Cardiac fibroblast (primary cell): ENCODE results near the gene NDFIP2.
A peak's percentile ranks its signal among the peaks of the same experiment; 100 is the strongest.
"Not testable (repeated sequence)": the region's sequence is repeated elsewhere in the genome, so short reads cannot be mapped to it uniquely, and the experiment has no call there.

Source experiments
- DNase-seq, 2 donors: peaks; one replicate each; pipeline versions ENCODE4 v3.0.0 to v3.0.0-alpha.2; 2010; ENCODE audit warnings: low read depth in 2 of 2
- H3K4me3 ChIP-seq, 2 donors: replicated peaks in 1 of 2; 1 replicate in 1 of 2; 2 replicates in 1 of 2; pipeline ENCODE4 v1.5.1; 2011; ENCODE audit warnings: low read depth in 2 of 2, low read length in 2 of 2, mild to moderate bottlenecking in 2 of 2, moderate library complexity in 1 of 2
- CTCF ChIP-seq: IDR thresholded peaks from one replicate; pipeline ENCODE4 v1.5.1; 2011; ENCODE audit warnings: low read depth, mild to moderate bottlenecking, low read length, inconsistent platforms

NDFIP2 gene

DNA sequence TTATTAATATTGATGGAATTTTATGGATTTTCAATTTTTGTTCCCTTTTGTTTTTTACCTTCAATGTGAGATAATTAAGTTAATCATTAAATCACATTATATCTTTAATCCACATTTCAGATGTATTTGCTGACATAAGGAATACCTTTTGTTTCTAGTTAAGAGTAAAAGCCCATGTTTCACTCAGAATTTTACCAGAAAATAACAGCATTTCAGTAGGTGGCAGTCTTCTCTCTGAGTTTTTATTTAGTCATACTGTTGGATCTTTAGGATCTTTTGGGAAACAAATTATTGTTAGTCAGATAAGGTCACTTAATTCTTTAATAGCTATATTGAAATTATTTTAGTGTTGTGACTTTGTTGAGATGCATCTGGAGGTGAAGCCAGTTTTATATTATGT lies 67.9 kb downstream of the NDFIP2 start:
- peak; percentile 35 to 46 for DNase-seq
- peak; percentile 36 for TF ChIP-seq CTCF
- H3K4me3 ChIP-seq, result no peak overlapping the region

DNA sequence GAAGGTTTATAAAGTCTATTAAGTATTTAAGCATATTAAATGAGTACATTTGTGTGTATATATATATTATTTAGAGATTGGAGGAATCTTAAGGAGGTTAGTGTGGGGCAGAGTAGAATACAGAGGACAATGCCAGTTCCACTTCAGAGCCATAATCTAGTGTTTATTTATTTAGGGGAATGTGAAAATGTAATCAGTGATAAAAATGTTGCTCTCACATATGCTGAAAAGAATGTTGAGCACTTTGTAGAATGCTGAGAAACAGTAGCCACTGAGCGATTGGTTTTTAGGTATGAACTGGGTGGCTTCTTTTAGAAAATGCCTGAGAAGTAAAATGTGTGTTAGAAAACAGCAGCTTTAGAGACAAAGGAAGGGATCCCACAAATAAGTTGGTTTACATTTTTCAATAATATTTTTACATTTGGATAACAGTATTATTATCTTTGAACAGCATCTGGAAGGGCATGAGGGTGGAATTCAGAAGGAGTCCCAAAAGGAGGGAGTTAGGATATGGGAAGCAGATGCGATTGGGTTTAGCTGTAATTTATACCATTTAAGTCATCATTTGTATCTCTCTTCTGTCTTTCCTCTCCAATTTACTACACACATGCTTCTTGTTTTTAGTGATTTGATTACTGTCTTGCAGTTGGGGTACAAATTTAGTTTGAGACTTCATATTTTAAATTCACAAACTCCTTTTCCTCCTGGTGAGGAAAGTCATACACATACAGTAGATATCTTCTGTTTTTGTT lies 68.6 kb downstream of the NDFIP2 start:
- TF ChIP-seq CTCF, result no peak
- DNase-seq, result peak in 1 of 2 donors; percentile 25
- H3K4me3 ChIP-seq, result no peak overlapping the region

DNA sequence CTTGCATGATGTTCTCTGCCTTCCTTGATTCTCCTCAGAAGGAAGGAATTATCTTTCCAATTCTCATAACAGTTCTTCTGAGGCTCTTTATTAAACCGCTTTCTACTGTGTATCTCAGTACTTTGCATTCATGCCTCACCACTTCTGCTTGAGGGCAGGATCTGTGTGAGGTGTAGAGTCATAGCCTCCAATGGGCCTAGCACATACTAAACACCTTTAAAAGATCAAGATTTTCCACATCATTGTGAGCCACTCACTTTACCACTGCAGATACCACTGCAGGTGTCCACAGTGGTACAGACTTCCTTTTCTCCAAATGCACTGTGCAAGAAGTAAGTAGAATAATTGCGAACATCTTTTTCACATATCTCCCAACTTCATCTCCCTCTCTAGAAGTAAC lies 76.7 kb downstream of the NDFIP2 start:
- H3K4me3 ChIP-seq, result no peak overlapping the region
- no peak for DNase-seq

GRCh38 chr13:79560954-79561353 lies 80.0 kb downstream of the NDFIP2 start:
- no peak for DNase-seq
- TF ChIP-seq CTCF, result no peak
- H3K4me3 ChIP-seq, result no peak overlapping the region

More for the DNA sequence above, 76.7 kb downstream of the NDFIP2 start:
- no peak for TF ChIP-seq CTCF

- no peak for DNase-seq
- TF ChIP-seq CTCF, result no peak
- H3K4me3 ChIP-seq, result no peak overlapping the region
Measured at GRCh38 chr13:79562557-79562956, 81.6 kb downstream of the NDFIP2 start.

- TF ChIP-seq CTCF, result no peak
- H3K4me3 ChIP-seq, result no peak overlapping the region
- no peak for DNase-seq
Measured at GRCh38 chr13:79566118-79566517, 85.2 kb downstream of the NDFIP2 start.

DNA sequence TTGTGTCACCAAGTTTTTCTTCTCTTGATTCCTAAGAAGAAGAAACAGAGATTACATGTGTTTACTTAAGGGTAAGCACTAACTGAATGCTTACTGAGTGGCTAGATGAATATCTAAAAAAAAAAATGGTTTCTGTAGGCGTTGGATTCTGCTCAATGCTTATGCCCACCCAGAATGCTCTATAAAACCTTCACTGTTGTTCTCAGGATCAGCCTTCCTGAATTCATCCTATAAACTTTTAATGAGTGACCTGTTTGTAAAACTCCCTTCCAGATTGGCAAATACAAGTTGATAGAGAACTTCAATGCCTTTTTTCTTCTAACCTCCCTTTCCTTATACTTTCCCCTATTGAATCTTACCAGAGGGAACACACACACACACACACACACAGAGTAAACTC lies 90.2 kb downstream of the NDFIP2 start:
- DNase-seq, result no peak
- H3K4me3 ChIP-seq, result no peak overlapping the region
- no peak for TF ChIP-seq CTCF

DNA sequence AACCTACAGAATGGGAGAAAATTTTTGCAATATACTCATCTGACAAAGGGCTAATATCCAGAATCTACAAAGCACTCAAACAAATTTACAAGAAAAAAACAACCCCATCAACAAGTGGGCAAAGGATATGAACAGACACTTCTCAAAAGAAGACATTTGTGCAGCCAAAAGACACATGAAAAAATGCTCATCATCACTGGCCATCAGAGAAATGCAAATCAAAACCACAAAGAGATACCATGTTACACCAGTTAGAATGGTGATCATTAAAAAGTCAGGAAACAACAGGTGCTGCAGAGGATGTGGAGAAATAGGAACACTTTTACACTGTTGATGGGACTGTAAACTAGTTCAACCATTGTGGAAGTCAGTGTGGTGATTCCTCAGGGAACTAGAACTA lies 92.9 kb downstream of the NDFIP2 start:
- not testable (repeated sequence) for H3K4me3 ChIP-seq, DNase-seq
